Urinary bladder (tissue), 4 donors: Measurements from ENCODE around the gene ZNF367. TPM values are rescaled to one million over a fixed set of nuclear protein-coding genes. Genes with fewer than 3 reads are reported as not detected.

ENCODE experiments used
- DNase-seq: peaks from one replicate; pipeline ENCODE4 v3.0.0-alpha.2; 2015; ENCODE audit errors: extremely low spot score
- H3K27ac ChIP-seq: one replicate; pipeline ENCODE4 v1.5.1; 2013; ENCODE audit warnings: low read depth, mild to moderate bottlenecking, moderate library complexity
- H3K36me3 ChIP-seq: one replicate; pipeline ENCODE4 v1.6.1; 2013; ENCODE audit warnings: mild to moderate bottlenecking, moderate library complexity; ENCODE audit not compliant: insufficient read depth
- H3K4me1 ChIP-seq: one replicate; pipeline ENCODE4 v1.6.1; 2013; ENCODE audit warnings: mild to moderate bottlenecking, moderate library complexity; ENCODE audit not compliant: insufficient read depth
- H3K4me3 ChIP-seq: one replicate; pipeline ENCODE4 v1.5.1; 2013; ENCODE audit warnings: low read depth, low read length
- WGBS: extraction: QIAGEN DNeasy Blood & Tissue Kit; methylation state at CpG from one replicate; pipeline ENCODE4 v1.1.7; 2013; 5-methylcytosine and 5-hydroxymethylcytosine counted together
- polyA plus RNA-seq: library from polyadenylated mRNA; stranded (reverse); fragments of 200-250 nt; gene quantifications from one replicate; pipeline ENCODE4 v1.2.3, GENCODE V29; 2013
- total RNA-seq: library from RNA; depleted of rRNA; stranded (reverse); fragments of >200 nt; gene quantifications from one replicate; pipeline ENCODE4 v1.2.3, GENCODE V29; 2014
- donor health status: healthy with polysubstance abuse.
- donor health status: healthy.

ZNF367 gene
- total and polyA plus RNA-seq, 2 donors: 1.7 to 22.0 TPM

DNA sequence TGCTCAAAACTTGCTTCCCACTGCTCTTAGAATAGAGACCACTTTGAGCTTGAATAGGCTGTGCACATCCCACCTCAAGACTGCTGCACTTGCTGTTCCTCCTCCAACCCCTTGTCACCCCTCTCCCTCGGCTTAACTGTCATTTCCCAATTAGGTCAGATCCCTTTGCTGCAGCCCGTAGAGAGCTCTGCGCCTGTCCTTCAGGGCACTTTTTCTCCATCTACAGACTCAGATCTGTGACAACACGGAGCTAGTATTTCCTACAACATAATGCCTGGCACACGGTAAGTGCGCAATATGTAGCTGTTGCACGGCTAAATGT lies 31.3 kb upstream of the ZNF367 start:
- Histone ChIP-seq H3K4me3 (peak overlapping the region; percentile 7), H3K4me1 (no peaks in the 10 kb centered on the region), H3K27ac (no peak overlapping the region), H3K36me3 (no peaks in the 10 kb centered on the region)
- no peak for DNase-seq
- under 1% methylated on average over 7 of the region's 7 CpGs for WGBS

DNA sequence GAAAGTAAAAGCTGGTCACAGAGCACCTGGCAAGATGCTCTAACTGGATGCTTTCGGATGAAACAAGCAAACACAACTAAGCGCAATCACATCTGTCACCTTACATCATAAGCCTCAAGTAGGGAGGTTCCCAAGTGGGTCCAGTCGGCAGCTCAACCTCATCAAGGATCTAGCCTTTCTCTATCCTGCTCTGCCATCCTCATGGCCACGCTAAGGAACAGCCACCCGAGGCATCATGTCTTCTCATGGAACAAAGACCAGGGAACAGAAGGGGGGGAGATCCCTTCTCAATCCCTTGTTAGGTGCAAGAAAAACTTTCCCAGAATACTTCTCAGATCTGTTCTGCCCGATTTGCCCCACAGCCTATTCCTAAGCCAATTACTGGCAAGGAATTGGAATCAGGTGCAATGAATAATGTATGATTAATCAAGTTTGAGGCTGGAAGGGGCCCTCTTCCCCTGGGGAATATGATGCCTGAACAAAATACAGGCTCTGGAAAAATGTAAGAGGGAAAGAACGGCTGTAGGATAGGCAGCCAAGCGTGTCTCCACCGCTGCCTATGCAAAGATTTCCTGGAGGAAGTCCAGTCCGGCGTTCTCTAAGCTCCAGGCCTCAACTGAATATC lies 30.5 kb upstream of the ZNF367 start:
- no peak for DNase-seq
- Histone ChIP-seq H3K4me3 (no peak overlapping the region), H3K36me3 (no peaks in the 10 kb centered on the region), H3K27ac (no peak overlapping the region), H3K4me1 (no peaks in the 10 kb centered on the region)
- 90% methylated on average over 11 of the region's 11 CpGs for WGBS

DNA sequence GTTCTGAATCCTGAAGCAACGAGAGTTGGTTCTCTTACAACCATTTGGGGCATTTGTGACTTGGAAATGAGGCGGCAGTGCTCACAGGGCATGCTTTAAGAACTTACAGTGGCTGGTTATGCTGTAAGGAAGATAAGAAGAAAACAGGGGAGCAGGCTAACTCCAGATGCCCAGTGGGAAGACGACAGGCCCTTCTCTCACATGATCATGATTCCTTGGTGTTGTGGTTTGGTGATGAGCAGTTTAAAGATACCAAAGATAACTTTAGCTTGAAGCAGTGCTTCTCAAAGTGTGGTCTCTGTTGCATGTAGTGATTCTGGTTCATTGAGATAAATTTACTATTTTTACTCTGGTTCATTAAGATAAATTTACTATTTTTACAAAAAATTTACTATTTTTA lies 29.2 kb upstream of the ZNF367 start:
- WGBS: 74% methylated on average over 3 of the region's 3 CpGs
- Histone ChIP-seq H3K27ac (no peak overlapping the region), H3K4me1 (no peaks in the 10 kb centered on the region), H3K4me3 (no peak overlapping the region), H3K36me3 (no peaks in the 10 kb centered on the region)
- no peak for DNase-seq

DNA sequence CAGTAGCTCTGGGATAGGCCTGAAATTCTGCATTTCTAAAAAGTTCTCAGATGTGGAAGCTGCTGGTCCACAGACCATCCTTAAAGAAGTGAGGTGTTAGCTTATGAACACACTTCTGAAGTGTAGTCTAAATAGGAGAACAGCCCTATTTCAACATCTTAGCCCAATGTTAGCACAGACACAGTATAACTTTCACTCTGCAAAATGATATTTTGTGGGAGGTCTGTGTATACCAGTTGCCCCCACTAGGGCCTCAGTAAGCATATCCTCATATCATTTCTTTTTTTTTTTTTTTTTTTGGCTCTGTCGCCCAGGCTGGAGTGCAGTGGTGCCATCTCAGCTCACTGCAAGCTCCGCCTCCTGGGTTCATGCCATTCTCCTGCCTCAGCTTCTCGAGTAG lies 24.3 kb upstream of the ZNF367 start:
- Histone ChIP-seq H3K4me1 (no peaks in the 10 kb centered on the region), H3K36me3 (no peaks in the 10 kb centered on the region), H3K4me3 (no peak overlapping the region), H3K27ac (no peak overlapping the region)
- WGBS: 80% methylated on average over 3 of the region's 3 CpGs
- DNase-seq: no peak

DNA sequence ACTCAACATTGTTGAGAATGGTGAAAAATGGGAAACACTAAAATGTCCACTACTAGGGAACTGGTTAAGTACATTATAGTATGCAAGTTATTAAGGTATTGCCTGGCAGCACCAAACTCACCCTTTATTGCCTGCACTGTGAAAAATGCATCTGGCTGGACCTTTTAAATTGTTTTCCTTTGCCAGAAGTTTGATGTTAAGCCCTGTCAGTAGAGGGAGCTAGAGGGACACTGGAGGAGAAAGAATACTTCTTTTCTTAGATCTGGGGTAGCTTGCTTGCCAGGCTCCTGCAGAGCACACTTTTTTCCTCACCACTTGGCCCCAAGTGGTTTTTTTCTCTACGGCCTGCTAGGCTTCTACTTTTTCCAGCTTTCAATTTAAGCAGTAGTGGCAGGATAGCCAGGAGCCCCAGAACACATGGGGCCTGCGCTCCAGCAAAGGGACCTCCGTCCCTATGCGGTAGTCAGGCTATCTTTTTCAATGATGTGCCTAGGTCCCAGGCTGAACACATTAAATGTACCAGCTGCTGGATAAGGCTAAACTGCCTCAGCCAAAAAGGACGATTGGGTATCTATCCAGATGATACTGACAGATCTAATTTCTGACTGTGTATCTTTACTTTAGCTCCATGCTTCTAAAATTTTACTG lies 23.8 kb upstream of the ZNF367 start:
- no peak overlapping the region for H3K4me3 ChIP-seq
- H3K36me3 ChIP-seq: no peaks in the 10 kb centered on the region
- H3K4me1 ChIP-seq: no peaks in the 10 kb centered on the region
- WGBS: 83% methylated on average over 5 of the region's 5 CpGs
- no peak overlapping the region for H3K27ac ChIP-seq
- DNase-seq: no peak

DNA sequence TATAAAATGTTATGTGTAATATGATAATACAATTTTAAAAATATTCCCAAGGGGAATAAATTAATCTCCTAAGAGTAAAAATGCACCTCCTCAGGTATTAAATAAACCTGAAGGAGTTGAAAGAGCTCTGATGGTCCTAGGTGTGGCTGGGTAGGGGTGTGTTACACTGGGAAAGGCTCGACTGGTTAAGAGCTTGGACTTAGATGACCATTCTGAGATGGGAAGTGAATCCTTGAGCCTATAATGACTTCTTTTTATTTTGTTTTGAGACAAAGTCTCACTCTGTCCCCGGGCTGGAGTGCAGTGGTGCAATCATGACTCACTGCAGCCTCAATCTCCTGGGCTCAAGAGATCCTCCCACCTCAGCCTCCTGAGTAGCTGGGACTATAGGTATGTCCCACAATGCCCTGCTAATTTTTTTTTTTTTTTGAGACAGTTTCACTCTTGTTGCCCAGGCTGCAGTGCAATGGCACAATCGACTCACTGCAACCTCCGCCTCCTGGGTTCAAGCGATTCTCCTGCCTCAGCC lies 22.6 kb upstream of the ZNF367 start:
- no peak for DNase-seq
- WGBS: 91% methylated on average over 5 of the region's 5 CpGs
- no peaks in the 10 kb centered on the region for H3K36me3 ChIP-seq

DNA sequence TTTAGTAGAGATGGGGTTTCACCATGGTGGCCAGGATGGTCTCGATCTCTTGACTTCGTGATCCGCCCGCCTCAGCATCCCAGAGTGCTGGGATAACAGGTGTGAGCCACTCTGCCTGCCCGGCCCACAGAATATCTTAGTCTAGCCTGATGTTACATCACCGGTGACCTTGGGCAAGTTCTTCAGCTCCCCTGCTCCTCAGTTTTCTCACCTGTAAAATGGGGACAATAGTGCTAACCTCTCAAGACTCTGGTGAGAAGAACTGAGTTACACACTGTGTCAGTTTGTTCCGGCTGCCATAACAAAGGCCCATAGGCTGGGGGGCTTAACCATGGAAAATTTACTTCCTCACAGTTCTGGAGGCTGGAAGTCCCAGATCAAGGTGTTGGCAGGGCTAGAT lies 19.3 kb upstream of the ZNF367 start:
- 98% methylated on average over 7 of the region's 7 CpGs for WGBS
- H3K36me3 ChIP-seq: no peaks in the 10 kb centered on the region
- H3K4me1 ChIP-seq: no peaks in the 10 kb centered on the region
- H3K4me3 ChIP-seq: no peak overlapping the region
- no peak overlapping the region for H3K27ac ChIP-seq
- DNase-seq: no peak

More for the DNA sequence above, 22.6 kb upstream of the ZNF367 start:
- Histone ChIP-seq H3K4me3 (no peak overlapping the region), H3K4me1 (no peaks in the 10 kb centered on the region), H3K27ac (no peak overlapping the region)

DNA sequence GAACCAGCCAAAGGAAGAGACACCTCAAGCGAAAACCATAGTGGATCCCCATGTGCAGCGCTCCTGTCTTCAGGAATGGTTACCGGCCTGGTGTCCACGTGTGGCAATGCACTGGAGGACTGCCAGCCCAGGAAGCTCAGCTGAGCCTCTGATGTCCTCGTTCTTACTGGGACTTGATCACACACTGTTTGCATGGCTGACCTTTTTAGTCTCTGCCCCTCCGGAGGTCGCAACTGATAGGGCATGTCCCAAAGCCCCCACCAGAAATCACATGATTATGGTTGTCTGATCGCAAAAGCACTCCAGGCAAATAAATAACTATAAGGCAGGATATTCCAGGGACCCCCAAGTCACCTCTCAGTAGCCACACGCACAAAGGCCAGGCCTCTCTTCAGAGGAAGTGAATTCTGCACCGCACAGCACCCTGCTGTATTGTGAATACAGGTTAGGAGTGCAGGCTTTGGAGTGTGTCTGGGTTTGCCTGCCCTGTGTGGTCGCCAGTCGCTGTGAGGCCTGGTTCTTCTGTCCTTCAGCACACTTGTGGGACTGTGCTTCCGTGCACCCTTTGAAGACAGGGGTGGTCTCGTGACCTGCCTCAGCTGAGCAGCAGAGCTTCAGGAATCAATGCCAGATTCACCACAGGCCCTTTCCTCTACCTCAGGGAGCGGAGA lies 18.4 kb upstream of the ZNF367 start:
- no peak for DNase-seq
- WGBS: 85% methylated on average over 15 of the region's 15 CpGs
- H3K36me3 ChIP-seq: no peaks in the 10 kb centered on the region
- no peak overlapping the region for H3K27ac ChIP-seq
- H3K4me1 ChIP-seq: no peaks in the 10 kb centered on the region
- no peak overlapping the region for H3K4me3 ChIP-seq

DNA sequence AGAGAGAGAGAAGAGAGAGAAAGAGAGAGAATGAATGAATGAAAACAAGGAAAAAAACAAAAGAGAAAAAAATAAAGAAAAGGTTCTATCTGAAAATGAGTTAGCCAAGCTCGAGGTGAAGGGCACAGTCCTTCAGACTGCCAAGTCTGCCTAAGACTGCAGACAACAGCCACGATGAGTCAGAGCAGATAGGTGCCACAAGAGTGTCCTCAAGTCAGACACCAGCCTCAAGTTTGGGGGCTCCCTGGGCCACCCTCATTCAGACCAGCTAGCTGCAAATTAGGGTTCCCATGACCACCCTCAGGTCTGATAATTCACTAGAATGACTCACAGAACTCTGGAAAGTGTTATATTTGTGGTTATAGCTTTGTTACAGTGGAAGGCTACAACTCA lies 17.9 kb upstream of the ZNF367 start:
- 86% methylated on average over 2 of the region's 2 CpGs for WGBS
- H3K27ac ChIP-seq: no peak overlapping the region
- DNase-seq: no peak
- no peak overlapping the region for H3K4me3 ChIP-seq
- H3K4me1 ChIP-seq: no peaks in the 10 kb centered on the region
- H3K36me3 ChIP-seq: no peaks in the 10 kb centered on the region

DNA sequence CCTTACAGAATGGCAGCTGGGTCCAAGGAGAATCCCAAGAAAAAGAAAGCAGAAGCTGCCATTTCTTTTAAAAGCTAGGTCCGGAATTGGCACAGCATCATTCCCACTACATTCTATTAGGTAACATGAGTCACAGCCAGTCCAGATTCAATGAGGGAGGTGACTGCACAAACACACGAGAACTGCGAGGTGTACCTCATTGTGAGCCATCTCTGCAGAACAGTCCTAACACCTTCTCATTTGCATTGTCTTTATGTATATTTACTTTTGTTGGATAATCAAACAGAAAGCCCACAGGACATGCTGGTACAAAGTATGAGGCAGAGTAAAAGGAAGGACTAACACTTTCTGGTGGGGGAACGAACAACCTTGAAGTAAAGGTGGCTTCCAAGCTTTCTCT lies 17.2 kb upstream of the ZNF367 start:
- no peak for DNase-seq
- no peak overlapping the region for H3K4me3 ChIP-seq
- H3K27ac ChIP-seq: no peak overlapping the region
- no peaks in the 10 kb centered on the region for H3K4me1 ChIP-seq
- 93% methylated on average over 4 of the region's 4 CpGs for WGBS
- H3K36me3 ChIP-seq: no peaks in the 10 kb centered on the region

DNA sequence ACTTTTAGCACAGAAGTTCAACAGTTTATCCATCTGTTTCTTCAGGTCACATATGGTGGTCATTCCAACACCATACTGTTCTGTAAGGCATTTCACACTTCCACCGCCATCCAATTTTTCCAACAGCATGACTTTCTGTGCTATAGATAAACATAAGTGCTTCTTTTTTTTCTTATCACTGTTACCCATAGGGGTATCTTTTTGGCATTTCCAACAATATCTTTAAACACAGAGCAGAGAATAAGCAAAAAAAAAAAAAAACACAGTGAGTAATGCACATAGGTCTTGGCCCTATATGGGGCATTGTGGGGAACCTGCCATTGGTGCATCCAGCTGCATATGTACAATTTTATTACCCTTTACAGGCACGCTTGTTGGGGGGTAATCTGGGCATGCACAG lies 12.2 kb upstream of the ZNF367 start:
- H3K36me3 ChIP-seq: no peaks in the 10 kb centered on the region

DNA sequence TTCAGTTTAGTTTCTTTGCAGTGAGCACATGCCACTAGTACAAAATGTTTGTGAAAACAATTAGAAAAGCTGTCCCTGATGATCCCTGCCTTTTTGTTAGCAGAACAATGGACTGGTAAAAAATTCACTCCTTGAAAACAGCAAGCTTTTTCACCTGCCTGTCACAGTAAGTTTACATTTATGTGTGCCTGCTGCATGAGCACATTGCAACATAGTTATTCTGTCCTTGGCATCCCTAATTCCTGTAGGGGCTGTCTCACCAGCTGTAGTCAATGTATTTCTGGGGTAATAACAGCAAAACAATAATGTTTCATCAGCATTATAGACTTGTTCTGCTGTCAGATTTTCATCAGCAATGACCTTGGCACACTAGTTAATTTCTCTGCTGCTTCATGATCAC lies 11.6 kb upstream of the ZNF367 start:
- H3K36me3 ChIP-seq: no peaks in the 10 kb centered on the region
- H3K27ac ChIP-seq: no peak overlapping the region
- H3K4me1 ChIP-seq: no peaks in the 10 kb centered on the region
- no peak overlapping the region for H3K4me3 ChIP-seq
- no peak for DNase-seq

More for the DNA sequence above, 12.2 kb upstream of the ZNF367 start:
- WGBS: 86% methylated on average over 2 of the region's 2 CpGs
- Histone ChIP-seq H3K27ac (no peak overlapping the region), H3K4me1 (no peaks in the 10 kb centered on the region), H3K4me3 (no peak overlapping the region)
- DNase-seq: no peak

DNA sequence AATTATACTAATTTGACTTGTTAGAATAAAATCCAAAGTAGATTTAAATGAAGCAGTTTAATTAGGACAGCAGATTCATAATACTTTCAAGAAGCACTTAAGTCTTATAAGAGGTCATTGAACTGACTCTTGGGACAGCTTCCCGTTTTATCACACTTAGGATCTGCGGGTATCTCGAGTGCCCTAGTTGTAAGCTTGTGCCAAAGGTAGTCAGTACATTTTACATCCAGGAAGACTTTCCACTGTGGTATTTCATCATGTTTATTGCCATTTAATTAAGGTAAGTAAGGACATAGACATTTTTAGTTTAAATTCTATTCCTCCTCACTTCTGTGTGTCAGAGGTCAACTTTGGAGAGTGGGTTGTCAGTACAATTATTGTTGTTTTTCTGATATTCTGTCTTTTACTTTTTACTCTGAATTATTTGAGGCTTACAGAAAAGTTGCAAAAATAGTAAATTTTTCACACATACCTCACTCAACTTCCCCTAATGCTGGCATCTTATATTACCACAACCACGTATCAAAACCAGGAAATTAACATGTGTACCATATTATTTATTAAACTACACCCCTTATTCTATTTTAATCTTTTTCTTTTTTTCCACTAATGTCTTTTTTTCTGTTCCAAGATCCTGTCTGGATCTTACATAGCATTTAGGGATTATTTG lies 7.5 kb upstream of the ZNF367 start:
- Histone ChIP-seq H3K27ac (no peak overlapping the region), H3K4me3 (no peak overlapping the region), H3K36me3 (no peaks in the 10 kb centered on the region), H3K4me1 (no peaks in the 10 kb centered on the region)
- WGBS: 64% methylated on average over 4 of the region's 4 CpGs
- DNase-seq: no peak

DNA sequence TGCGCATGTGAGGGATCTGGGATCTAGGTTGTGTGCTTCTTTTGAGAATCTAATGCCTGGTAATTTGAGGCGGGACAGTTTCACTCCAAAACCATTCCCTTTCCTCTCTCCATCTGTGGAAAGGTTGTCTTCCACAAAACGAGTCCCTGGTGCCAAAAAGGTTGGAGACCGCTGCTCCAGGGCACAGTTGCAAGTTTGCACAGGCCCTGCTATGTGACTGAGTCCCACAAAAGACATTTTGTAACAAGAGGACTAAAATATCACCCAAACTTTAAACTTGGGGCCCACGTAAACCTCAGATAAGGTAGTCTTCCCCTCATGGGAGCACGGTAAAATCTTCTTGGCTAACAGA lies 5.8 kb upstream of the ZNF367 start:
- no peaks in the 10 kb centered on the region for H3K4me1 ChIP-seq
- H3K4me3 ChIP-seq: no peak overlapping the region
- no peak overlapping the region for H3K27ac ChIP-seq
- DNase-seq: no peak
- WGBS: 67% methylated on average over 6 of the region's 6 CpGs
- H3K36me3 ChIP-seq: no peaks in the 10 kb centered on the region
